ENCODE data around the gene PGLYRP3. TPM values are rescaled to one million over a fixed set of nuclear protein-coding genes. Genes with fewer than 3 reads are reported as not detected.

Gene PGLYRP3
- total and polyA plus RNA-seq, 2 donors (not counting 3 experiments of a cell fraction or from before 2014, with no cell fraction given) = not detected

- Histone ChIP-seq H3K36me3 (ENCODE audit: control insufficient read depth in 2 of 2, extremely low read depth in 1 of 2, insufficient read depth in 2 of 2, low read length in 2 of 2) (no peaks in the 10 kb centered on the region), H3K4me3 (replicated peaks in 1 of 3; ENCODE audit: insufficient read depth in 1 of 3, low read depth in 1 of 3, low read length in 3 of 3) (no peak overlapping the region), H4K20me1 (replicated peaks; ENCODE audit: control insufficient read depth, extremely low read depth, insufficient read depth, low read length) (no peaks in the 10 kb centered on the region), H3K4me2 (ENCODE audit: insufficient read depth, low read length) (no peak overlapping the region), H3K4me1 (ENCODE audit: control insufficient read depth, extremely low read depth, insufficient read depth, low read length) (no peaks in the 10 kb centered on the region), H3K9me1 (replicated peaks; ENCODE audit: control insufficient read depth, extremely low read depth, insufficient read depth, low read length) (no peaks in the 10 kb centered on the region), H3K27me3 (ENCODE audit: control insufficient read depth in 2 of 2, insufficient read depth in 2 of 2, low read length in 2 of 2) (peaks cover 2 to 3% of the 10 kb centered on the region in 2 experiments), H3K9me3 (replicated peaks; ENCODE audit: control insufficient read depth, insufficient read depth, low read length) (no peaks in the 10 kb centered on the region), H3K79me2 (ENCODE audit: control insufficient read depth, insufficient read depth, low read length) (no peaks in the 10 kb centered on the region), H3K9ac (replicated peaks; ENCODE audit: extremely low read depth, insufficient read depth, low read length) (no peak overlapping the region), H3K27ac (ENCODE audit: insufficient read depth, low read depth, low read length) (no peak overlapping the region), H2AFZ (ENCODE audit: low read depth, low read length) (no peak overlapping the region)
- no TSS peak for BruUV-seq (replicated peaks)
- ChIA-PET CTCF (no interaction called here), POLR2A (no interaction called here)
- intact Hi-C loops (cut with micrococcal nuclease) (no loop called here), dilution Hi-C loops (cut with MboI; ENCODE audit: extremely low pct_ligation_motif_present, low sequenced_read_pairs) (no loop called here)
- FAIRE-seq (no peak), DNase-seq (ENCODE audit: low read depth, low spot score) (no peak)
- no peak for TF ChIP-seq JUN (IDR thresholded peaks at IDR 0.05; ENCODE audit: borderline replicate concordance, insufficient read depth, insufficient read length, low read depth)
- TF ChIP-seq POLR2AphosphoS5 (IDR thresholded peaks at IDR 0.05; ENCODE audit: insufficient read depth, low read depth, low read length) = no peak
- TF ChIP-seq FOS (IDR thresholded peaks at IDR 0.05; ENCODE audit: borderline replicate concordance, insufficient read depth, low read length) = no peak
- no peak for TF ChIP-seq GATA2 (IDR thresholded peaks at IDR 0.05; ENCODE audit: insufficient read depth, insufficient read length, low read depth, low read length)
- TF ChIP-seq MYC (IDR thresholded peaks at IDR 0.05; ENCODE audit: low read depth, low read length) = no peak
- no peak for TF ChIP-seq CTCF (IDR thresholded peaks at IDR 0.05; ENCODE audit: extremely low read depth in 1 of 2, insufficient read depth in 1 of 2, low read depth in 1 of 2, low read length in 2 of 2)
- TF ChIP-seq POLR2A (IDR thresholded peaks at IDR 0.05; ENCODE audit: low read depth, low read length) = no peak
- TF ChIP-seq MAX (IDR thresholded peaks at IDR 0.05; ENCODE audit: insufficient read depth, insufficient read length) = no peak
- TF ChIP-seq EZH2 (IDR thresholded peaks at IDR 0.05; ENCODE audit: borderline replicate concordance, low read depth, low read length, severe bottlenecking) = no peak
These were observed 31.9 kb upstream of the PGLYRP3 start for GRCh38 chr1:153344718-153345025.
